Bronchial epithelial cell (primary cell): ENCODE results near the gene RPRD1B. TPM values are rescaled to one million over a fixed set of nuclear protein-coding genes. Genes with fewer than 3 reads are reported as not detected.

Experiments
- DNase-seq: peaks from one replicate; pipeline ENCODE4 v3.0.0-alpha.2; 2010; ENCODE audit warnings: low read depth
- FAIRE-seq: peaks from 2 replicates; lab custom pipeline; 2011; peaks lifted over from hg19 to GRCh38; lab: Jason Lieb, UNC
- H3K27me3 ChIP-seq: 2 replicates; pipeline ENCODE4 v1.5.1; 2011; ENCODE audit warnings: low read length; ENCODE audit not compliant: control insufficient read depth, insufficient read depth
- H3K36me3 ChIP-seq: 2 replicates; pipeline ENCODE4 v1.5.1; 2011; ENCODE audit warnings: low read length; ENCODE audit not compliant: control insufficient read depth, insufficient read depth
- H3K4me3 ChIP-seq: 2 replicates; pipeline ENCODE4 v1.5.1; 2011; ENCODE audit warnings: mild to moderate bottlenecking, low read depth, low read length, control low read depth
- total RNA-seq: library from RNA; depleted of rRNA; stranded (reverse); fragments of >200 nt; gene quantifications from 2 replicates; pipeline ENCODE4 v1.2.1, GENCODE V29; 2014
- TF ChIP-seq, protein P1 (sequence below): IDR thresholded peaks from 2 replicates; pipeline ENCODE4 v1.5.1; 2011; ENCODE audit warnings: mild to moderate bottlenecking, moderate library complexity, low read length, control low read depth, inconsistent platforms; ENCODE audit not compliant: insufficient read depth, severe bottlenecking

RPRD1B gene
- total RNA-seq, 1 donor from 2014 or later: 18.7 TPM

DNA sequence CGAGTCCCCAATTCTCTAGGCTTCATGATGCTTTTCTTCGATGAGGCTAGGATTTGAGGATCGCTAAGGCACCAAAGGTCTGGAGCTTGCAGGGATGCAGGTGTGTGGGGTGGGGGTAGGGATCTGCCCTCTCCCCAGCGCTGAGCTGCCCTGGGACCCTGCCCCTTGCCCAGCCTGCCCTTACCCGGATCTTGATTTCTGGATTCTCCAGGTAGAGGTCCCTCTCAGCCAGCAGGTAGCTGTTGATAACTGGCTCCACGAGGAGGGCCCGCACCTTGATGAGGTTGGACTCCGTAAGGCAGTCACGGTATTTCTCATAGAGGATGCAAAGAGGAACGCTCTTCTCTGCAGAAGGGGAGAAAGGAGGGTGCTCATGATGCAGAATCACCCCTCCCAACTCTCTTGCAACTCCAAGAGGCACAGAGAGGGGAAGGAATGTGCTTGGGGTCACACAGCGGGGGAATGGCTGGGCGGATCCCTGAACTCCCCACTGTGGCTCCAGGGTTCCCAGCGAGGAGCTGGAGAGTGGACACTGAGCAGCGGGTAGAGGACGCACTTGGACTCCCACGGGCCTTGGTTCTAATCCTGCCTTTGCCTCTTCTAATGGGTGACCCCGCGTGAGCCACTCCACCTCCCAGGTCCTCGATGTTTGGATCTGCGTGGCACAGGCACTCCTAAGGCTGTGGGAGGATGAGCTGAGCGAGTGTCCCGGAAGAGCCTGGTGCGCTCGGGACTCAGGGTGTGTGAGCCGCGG, 98.8 kb downstream of the RPRD1B start:
- FAIRE-seq: no peak
- H3K36me3 ChIP-seq: no peaks in the 10 kb centered on the region
- no peak for DNase-seq
- no peak overlapping the region for H3K4me3 ChIP-seq
- H3K27me3 ChIP-seq: no peaks in the 10 kb centered on the region
- TF ChIP-seq, protein P1, sequence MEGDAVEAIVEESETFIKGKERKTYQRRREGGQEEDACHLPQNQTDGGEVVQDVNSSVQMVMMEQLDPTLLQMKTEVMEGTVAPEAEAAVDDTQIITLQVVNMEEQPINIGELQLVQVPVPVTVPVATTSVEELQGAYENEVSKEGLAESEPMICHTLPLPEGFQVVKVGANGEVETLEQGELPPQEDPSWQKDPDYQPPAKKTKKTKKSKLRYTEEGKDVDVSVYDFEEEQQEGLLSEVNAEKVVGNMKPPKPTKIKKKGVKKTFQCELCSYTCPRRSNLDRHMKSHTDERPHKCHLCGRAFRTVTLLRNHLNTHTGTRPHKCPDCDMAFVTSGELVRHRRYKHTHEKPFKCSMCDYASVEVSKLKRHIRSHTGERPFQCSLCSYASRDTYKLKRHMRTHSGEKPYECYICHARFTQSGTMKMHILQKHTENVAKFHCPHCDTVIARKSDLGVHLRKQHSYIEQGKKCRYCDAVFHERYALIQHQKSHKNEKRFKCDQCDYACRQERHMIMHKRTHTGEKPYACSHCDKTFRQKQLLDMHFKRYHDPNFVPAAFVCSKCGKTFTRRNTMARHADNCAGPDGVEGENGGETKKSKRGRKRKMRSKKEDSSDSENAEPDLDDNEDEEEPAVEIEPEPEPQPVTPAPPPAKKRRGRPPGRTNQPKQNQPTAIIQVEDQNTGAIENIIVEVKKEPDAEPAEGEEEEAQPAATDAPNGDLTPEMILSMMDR: no peak

DNA sequence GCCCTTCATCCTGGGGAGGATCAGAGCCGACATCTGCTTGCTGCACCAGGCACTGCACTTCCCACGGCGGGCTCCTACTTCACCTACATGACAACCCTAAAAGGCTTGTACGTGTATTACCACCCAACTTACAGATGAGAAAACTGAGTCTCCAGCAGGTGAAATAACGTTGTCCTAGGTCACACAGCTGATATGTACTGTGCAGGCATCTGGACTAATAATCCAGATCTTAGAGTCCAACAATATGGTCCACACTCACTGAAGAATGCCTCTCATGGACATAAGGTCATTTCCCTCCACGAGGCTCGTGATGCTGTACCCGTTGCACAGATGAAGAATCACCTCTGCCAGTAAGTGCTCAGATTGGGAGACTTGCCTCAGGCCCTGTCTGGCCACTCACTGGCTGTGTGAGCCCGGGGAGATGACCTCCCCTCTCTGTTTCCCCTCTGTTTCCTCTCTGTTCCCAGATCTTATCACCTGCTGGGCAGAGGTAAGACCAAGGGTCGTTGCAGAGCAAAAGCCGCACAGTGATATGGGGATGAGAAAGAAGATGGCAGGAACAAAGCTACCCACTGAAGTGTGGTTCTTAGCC, 99.5 kb downstream of the RPRD1B start:
- DNase-seq (no peak), FAIRE-seq (no peak)
- H3K27me3 ChIP-seq: no peaks in the 10 kb centered on the region
- H3K4me3 ChIP-seq: no peak overlapping the region
- no peaks in the 10 kb centered on the region for H3K36me3 ChIP-seq
- TF ChIP-seq, protein P1: no peak

DNA sequence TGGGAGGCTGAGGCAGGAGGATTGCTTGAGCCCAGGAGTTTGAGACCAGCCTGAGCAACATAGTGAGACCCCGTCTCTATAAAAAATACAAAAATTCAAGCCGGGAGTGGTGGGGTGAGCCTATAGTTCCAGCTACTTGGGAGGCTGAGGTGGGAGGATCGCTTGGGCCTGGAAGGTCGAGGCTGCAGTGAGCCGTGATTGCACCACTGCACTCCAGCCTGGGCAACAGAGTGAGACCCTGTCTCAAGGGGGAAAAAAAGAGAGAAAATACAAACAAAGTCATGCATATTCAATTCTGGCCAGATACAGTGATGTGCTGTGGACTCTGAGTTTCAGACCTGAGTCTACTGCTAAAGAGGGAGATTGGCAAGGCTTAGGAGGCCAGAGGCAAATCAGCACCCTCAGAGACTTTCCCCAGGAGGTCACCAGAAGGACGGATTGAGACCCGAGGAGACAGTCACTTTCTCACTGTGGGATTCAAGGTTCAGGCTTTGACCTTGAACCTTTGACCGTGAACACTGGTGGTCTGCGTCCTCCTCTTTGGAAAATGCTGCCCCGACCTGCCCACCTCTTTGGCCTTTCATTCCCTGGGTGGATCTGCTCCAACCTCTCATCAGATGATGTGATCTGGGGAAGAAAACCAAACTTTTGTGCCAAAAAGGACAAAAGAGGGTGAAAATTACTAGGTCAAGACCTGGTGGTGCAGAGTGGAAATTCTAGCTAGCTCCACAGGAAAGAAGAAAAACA, 100.3 kb downstream of the RPRD1B start:
- DNase-seq: no peak
- Histone ChIP-seq H3K27me3 (no peaks in the 10 kb centered on the region), H3K36me3 (no peaks in the 10 kb centered on the region), H3K4me3 (no peak overlapping the region)
- TF ChIP-seq, protein P1: no peak
- FAIRE-seq: no peak

DNA sequence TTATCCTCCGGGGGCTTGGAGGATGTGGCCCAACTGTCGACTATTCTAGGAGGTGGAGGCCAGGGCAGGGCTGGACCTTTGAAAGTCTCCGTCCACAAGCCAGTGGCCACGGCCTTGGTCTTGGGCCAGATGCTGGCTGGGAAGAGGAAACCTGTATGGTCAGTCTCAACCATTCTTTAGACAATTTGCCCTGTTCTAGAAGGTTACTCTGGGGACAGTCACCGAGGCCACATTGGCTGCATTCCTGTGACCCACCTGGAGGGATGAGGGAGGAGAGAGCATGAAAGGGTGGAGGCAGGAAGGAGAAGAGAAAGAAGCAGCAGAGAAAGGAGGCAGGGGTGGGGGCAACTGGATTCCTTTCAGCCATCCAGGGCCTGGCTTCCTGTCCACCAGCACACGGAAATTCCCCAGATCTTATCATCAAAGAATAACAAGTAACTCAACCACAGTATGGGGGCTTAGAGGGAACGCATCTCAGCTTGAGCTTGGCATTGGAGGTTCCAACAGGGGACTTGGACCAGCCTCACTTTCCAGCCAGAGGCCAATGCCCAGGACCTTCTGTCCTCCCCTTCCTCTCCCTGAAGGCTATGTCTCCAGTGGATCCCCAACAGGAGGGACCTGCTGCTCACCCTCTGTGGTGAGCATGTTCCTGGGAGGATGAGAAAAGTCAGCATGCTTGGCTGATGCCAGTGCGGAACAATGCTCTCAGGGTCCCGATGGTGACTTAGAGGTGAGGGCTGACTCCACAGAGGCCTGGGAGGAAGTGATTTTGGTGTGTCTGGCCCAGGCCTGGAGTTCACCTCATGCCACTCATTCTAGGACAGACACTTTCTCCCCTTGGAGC, 101.1 kb downstream of the RPRD1B start:
- Histone ChIP-seq H3K27me3 (no peaks in the 10 kb centered on the region), H3K36me3 (no peaks in the 10 kb centered on the region), H3K4me3 (no peak overlapping the region)
- FAIRE-seq (no peak), DNase-seq (no peak)
- TF ChIP-seq, protein P1: no peak

DNA sequence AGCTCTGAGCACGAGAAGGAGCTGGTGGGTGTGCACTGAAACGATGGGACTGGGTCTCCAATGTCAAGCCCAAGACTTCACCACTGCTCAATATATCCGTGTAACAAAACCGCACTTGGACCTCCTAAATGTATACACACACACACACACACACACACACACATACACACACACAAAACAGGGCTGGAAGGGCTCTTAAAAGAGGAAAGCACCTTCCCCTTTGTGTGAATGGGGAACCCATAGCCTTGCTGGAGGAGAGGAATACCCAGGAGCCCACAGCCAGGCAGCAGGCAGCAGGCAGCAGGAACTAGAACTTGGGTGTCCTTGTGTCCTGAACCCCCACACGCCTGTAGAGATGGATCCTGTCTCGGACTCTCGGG, 101.7 kb downstream of the RPRD1B start:
- FAIRE-seq (no peak), DNase-seq (no peak)
- Histone ChIP-seq H3K27me3 (no peaks in the 10 kb centered on the region), H3K36me3 (no peaks in the 10 kb centered on the region), H3K4me3 (no peak overlapping the region)
- TF ChIP-seq, protein P1: no peak
